ENCODE results near the gene IGFBP4. TPM values are rescaled to one million over a fixed set of nuclear protein-coding genes. Genes with fewer than 3 reads are reported as not detected.

Gene IGFBP4
- total and polyA plus RNA-seq, 9 donors = 105 to 325 (median 273) TPM

DNA sequence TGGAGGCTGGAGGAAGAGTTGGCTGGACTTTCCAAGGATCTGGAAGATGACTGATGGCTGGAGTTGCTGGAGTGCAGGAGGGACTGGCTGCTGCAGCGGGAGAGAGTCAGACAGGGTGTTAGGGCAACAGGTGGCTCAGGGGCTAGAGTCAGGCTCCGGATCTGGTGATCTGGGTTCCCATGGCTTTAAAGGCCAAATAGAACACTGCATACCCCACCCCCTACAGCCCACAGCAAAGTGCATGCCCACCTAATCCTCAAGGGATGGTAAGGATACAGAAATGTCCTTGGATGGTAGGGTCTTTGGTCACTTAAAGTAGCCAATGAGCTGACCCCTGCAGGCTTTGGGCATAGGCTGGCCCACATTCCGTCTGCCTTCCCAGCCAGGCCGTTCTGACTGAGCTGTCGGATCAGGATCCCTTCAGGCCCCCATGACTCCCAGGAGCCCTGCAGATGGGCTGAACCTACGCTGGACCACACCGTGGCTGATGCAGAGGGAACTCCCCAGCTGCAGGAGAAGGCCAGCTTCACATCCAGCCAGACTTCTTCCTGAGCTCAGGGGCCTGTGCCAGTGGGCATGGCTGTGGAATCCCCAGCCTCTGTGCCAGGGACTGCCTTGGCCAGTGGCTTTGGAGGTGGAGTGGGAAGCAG is 44.2 kb downstream of the IGFBP4 start:
- WGBS (ENCODE audit: insufficient coverage) = 48% methylated on average over 3 of the region's 7 CpGs
- H3K36me3 ChIP-seq (ENCODE audit: control insufficient read depth, insufficient read depth, low read length) = no peaks in the 10 kb centered on the region
- no peak overlapping the region for H3K4me3 ChIP-seq (ENCODE audit: low read length)
- peaks cover 10% of the 10 kb centered on the region for H3K27me3 ChIP-seq (ENCODE audit: control insufficient read depth, insufficient read depth, low read length)
- peaks cover 20% of the 10 kb centered on the region for H3K4me1 ChIP-seq (ENCODE audit: control insufficient read depth, insufficient read depth, low read length)
- no peak for DNase-seq
- no peak overlapping the region for H3K27ac ChIP-seq (ENCODE audit: low read length)
- H3K9me3 ChIP-seq (replicated peaks; ENCODE audit: control insufficient read depth, low read depth, low read length) = no peaks in the 10 kb centered on the region

DNA sequence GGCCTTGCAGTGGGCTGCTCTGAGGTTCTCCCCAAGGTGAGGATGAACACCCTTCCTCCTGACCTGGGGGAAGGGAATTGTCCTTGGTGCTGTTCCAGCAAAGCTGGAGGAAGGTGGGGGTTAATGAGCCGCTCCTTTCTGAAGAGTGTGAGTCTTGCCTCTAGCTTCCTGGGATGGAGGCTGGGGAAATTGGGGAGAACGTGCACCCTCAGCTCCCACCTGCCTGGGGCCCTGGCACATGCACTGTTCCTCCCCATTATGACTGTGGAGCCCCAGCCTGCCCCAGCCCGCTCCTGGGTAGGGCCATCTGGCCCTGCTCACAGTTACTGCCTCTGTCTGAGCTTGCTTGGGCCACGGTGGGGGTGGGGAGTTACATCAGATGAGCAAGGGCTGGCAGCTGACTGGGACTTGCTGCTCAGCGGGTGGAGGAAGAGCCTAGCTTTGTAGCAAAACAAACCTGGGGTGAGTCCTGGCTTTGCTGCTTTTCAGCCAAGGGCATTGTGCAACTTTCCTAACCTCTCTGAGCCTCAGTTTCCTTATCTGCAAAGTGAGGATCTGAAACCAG is 47.1 kb downstream of the IGFBP4 start:
- no peak for DNase-seq

DNA sequence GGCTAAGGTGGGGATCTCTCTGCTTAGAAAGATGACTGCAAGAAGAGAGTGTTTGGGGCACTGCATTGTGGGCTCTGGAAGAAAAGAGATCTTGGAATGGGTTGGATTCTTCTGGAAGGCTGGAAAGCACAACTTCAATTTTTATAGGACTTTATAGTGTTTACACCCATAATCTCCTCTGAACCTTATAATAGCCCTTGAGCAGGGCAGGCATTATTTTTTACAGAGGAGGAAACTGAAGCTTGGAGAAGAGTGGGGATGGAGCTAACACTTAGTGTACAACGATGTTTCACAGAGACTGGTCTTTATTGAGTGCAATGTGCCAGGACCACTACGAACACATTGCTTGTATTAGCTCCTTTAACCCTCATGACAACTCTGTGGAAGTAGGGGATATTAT is 47.7 kb downstream of the IGFBP4 start:
- Histone ChIP-seq H3K27ac (ENCODE audit: low read length) (no peak overlapping the region), H3K27me3 (ENCODE audit: control insufficient read depth, insufficient read depth, low read length) (peaks cover 6% of the 10 kb centered on the region), H3K4me3 (ENCODE audit: low read length) (no peak overlapping the region), H3K9me3 (replicated peaks; ENCODE audit: control insufficient read depth, low read depth, low read length) (no peaks in the 10 kb centered on the region), H3K4me1 (ENCODE audit: control insufficient read depth, insufficient read depth, low read length) (peaks cover 17% of the 10 kb centered on the region), H3K36me3 (ENCODE audit: control insufficient read depth, insufficient read depth, low read length) (no peaks in the 10 kb centered on the region)
- WGBS (ENCODE audit: insufficient coverage) = no CpG with 5 or more reads among the region's 2 CpGs
- DNase-seq = no peak

More for the DNA sequence above, 47.1 kb downstream of the IGFBP4 start:
- Histone ChIP-seq H3K27ac (ENCODE audit: low read length) (no peak overlapping the region), H3K4me1 (ENCODE audit: control insufficient read depth, insufficient read depth, low read length) (peaks cover 20% of the 10 kb centered on the region), H3K27me3 (ENCODE audit: control insufficient read depth, insufficient read depth, low read length) (peaks cover 10% of the 10 kb centered on the region), H3K9me3 (replicated peaks; ENCODE audit: control insufficient read depth, low read depth, low read length) (no peaks in the 10 kb centered on the region), H3K36me3 (ENCODE audit: control insufficient read depth, insufficient read depth, low read length) (no peaks in the 10 kb centered on the region), H3K4me3 (ENCODE audit: low read length) (no peak overlapping the region)
- 30% methylated on average over 4 of the region's 5 CpGs for WGBS (ENCODE audit: insufficient coverage)

DNA sequence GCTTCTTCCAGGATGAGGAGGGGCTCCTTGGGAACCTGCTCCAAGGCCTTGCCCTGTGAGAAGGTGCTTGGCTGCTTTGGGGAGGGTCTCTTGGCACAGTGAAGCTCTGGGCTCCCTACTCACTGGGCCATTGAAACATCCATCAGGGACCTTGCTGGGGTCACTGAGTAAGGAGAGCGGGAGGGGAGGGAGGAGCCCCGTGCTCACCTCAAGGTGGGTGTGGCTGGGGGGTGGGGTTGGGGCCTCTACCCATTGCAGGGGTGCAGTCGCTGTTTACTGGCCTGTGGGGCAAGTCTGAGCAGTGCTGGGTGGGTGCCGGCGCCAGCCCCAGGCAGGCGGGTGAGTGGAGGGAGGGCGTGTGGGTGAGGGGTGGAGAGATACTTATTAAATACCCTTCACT is 48.2 kb downstream of the IGFBP4 start:
- 65% methylated on average over 5 of the region's 7 CpGs for WGBS (ENCODE audit: insufficient coverage)
- Histone ChIP-seq H3K4me3 (ENCODE audit: low read length) (no peak overlapping the region), H3K36me3 (ENCODE audit: control insufficient read depth, insufficient read depth, low read length) (no peaks in the 10 kb centered on the region), H3K27me3 (ENCODE audit: control insufficient read depth, insufficient read depth, low read length) (peaks cover 1% of the 10 kb centered on the region), H3K27ac (ENCODE audit: low read length) (no peak overlapping the region), H3K4me1 (ENCODE audit: control insufficient read depth, insufficient read depth, low read length) (peaks cover 16% of the 10 kb centered on the region), H3K9me3 (replicated peaks; ENCODE audit: control insufficient read depth, low read depth, low read length) (no peaks in the 10 kb centered on the region)
- no peak for DNase-seq

DNA sequence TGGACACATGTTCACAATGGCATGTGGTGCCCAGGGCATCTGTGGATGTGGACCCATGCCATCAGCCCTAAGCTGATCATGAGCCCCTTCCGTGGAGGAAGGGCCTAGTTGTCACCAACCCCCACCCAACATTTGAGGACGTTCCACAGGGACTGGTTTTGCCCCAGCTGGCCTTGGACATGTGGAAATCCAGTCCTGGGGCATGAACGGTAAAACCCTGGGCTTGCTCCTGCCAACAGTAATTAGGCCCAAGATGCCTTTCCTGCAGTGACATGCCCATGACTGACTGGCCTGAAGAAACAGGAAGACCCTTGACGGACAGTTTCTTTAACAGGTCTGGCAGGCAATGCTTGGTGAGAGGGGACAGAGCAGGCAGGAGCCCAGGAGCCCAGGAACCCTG is 50.4 kb downstream of the IGFBP4 start:
- 65% methylated on average over 4 of the region's 4 CpGs for WGBS (ENCODE audit: insufficient coverage)
- Histone ChIP-seq H3K27ac (ENCODE audit: low read length) (no peak overlapping the region), H3K4me1 (ENCODE audit: control insufficient read depth, insufficient read depth, low read length) (peaks cover 8% of the 10 kb centered on the region), H3K36me3 (ENCODE audit: control insufficient read depth, insufficient read depth, low read length) (no peaks in the 10 kb centered on the region), H3K9me3 (replicated peaks; ENCODE audit: control insufficient read depth, low read depth, low read length) (no peaks in the 10 kb centered on the region), H3K4me3 (ENCODE audit: low read length) (no peak overlapping the region), H3K27me3 (ENCODE audit: control insufficient read depth, insufficient read depth, low read length) (no peaks in the 10 kb centered on the region)
- DNase-seq = no peak

DNA sequence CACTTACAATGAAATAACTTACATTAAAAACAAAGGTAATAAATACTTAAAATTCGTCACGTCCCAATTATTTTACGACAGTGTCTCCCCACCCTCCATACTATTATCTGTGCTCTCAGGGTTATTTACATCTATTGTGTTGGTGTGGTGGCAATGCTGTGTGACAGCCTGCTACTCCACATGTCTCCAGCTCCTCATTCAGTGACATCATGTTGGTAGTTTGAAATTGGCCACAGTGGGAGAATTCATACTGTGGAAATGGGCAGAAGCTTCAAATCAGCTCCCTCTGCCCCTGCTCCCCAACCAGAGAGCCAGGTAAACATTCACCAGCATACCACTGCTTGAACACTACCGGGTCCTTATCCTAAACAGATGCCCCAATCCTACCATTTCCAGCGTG is 51.9 kb downstream of the IGFBP4 start:
- Histone ChIP-seq H3K4me3 (ENCODE audit: low read length) (no peak overlapping the region), H3K27ac (ENCODE audit: low read length) (no peak overlapping the region), H3K4me1 (ENCODE audit: control insufficient read depth, insufficient read depth, low read length) (peaks cover 18% of the 10 kb centered on the region), H3K27me3 (ENCODE audit: control insufficient read depth, insufficient read depth, low read length) (no peaks in the 10 kb centered on the region), H3K36me3 (ENCODE audit: control insufficient read depth, insufficient read depth, low read length) (no peaks in the 10 kb centered on the region), H3K9me3 (replicated peaks; ENCODE audit: control insufficient read depth, low read depth, low read length) (no peaks in the 10 kb centered on the region)
- DNase-seq = no peak
- no CpG with 5 or more reads among the region's 5 CpGs for WGBS (ENCODE audit: insufficient coverage)

DNA sequence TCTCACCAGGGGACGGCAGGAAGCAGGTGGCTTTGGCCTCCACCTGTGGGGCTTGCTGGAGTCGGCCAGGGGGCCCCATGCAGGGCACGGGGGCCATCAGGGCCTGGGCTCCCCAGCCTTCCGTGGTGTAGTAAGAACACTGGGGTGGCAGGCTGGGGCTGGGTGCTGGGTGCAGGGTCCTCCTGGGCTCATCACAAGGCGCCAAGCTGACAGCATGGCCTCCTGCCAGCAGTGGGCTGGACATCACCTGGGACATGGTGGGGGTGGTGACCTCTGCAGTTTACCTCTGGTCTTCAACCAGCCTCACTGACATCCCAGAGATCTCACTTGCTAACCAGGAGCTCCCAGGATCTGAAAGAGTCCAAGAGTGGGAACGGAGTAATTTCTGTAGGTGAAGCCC is 52.9 kb downstream of the IGFBP4 start:
- no peak for DNase-seq
- H3K4me3 ChIP-seq (ENCODE audit: low read length) = no peak overlapping the region
- no peak overlapping the region for H3K27ac ChIP-seq (ENCODE audit: low read length)
- H3K27me3 ChIP-seq (ENCODE audit: control insufficient read depth, insufficient read depth, low read length) = no peaks in the 10 kb centered on the region
- 58% methylated on average over 5 of the region's 6 CpGs for WGBS (ENCODE audit: insufficient coverage)
- no peaks in the 10 kb centered on the region for H3K36me3 ChIP-seq (ENCODE audit: control insufficient read depth, insufficient read depth, low read length)
- peaks cover 16% of the 10 kb centered on the region for H3K4me1 ChIP-seq (ENCODE audit: control insufficient read depth, insufficient read depth, low read length)
- H3K9me3 ChIP-seq (replicated peaks; ENCODE audit: control insufficient read depth, low read depth, low read length) = no peaks in the 10 kb centered on the region

DNA sequence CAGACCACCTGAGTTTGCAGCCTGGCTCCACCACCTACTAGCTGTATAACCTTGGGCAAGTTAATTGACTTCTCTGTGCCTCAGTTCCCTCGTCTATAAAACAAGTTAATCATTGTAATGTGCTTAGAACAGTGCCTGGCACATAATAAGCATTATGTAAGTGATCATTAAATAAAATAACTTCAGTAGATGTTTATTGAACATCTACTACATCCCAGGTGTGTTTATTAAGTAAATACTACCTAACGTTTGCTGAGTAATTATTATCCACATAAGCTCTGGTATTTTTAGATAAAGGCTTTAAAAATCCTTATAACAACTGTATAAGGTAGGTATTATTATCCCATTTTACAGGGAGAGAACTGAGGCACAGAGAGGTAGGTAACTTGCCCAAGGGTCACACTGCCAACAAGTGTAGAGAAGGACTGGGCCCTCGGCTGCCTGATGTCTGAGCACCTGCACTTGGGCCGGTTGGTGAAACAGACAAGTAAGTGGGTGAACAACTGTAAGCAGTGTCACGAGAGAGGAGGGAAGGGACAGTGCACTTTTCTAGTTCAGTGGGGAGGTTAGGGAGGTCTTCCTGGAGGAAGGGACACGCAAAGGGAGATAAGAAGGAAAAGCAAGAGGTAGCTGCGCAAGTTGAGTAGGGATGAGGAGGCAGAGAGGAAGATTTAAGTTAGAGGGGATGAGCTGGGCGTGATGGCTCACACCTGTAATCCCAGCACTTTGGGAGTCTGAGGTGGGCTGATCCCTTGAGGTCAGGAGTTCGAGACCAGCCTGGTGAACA is 53.6 kb downstream of the IGFBP4 start:
- no peak for DNase-seq
- Histone ChIP-seq H3K27ac (ENCODE audit: low read length) (no peak overlapping the region), H3K27me3 (ENCODE audit: control insufficient read depth, insufficient read depth, low read length) (no peaks in the 10 kb centered on the region), H3K4me1 (ENCODE audit: control insufficient read depth, insufficient read depth, low read length) (peaks cover 16% of the 10 kb centered on the region), H3K4me3 (ENCODE audit: low read length) (no peak overlapping the region), H3K36me3 (ENCODE audit: control insufficient read depth, insufficient read depth, low read length) (no peaks in the 10 kb centered on the region), H3K9me3 (replicated peaks; ENCODE audit: control insufficient read depth, low read depth, low read length) (no peaks in the 10 kb centered on the region)
- 89% methylated on average over 4 of the region's 9 CpGs for WGBS (ENCODE audit: insufficient coverage)

DNA sequence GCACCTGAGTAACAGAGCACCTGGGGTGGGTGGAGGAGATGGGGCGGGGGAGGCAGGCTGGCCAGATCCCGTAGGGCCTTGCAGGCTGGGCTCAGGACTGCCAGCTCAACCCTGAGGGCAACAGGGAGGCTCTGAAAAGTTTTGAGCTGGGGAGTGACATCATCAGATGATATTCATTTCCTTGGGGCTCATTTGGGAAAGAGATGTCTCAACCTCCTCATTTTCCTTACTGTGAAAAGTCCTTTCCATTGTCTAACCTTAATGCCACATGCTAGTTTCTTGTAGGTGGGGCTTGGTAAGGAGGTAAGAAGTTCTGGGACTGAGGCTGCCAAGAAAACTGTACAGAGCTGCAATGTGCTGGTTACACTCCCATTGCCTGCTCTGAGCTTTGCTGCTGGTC is 54.4 kb downstream of the IGFBP4 start:
- no peak overlapping the region for H3K4me3 ChIP-seq (ENCODE audit: low read length)
- no peaks in the 10 kb centered on the region for H3K9me3 ChIP-seq (replicated peaks; ENCODE audit: control insufficient read depth, low read depth, low read length)
- no peak overlapping the region for H3K27ac ChIP-seq (ENCODE audit: low read length)
- H3K4me1 ChIP-seq (ENCODE audit: control insufficient read depth, insufficient read depth, low read length) = peaks cover 16% of the 10 kb centered on the region
- no peaks in the 10 kb centered on the region for H3K27me3 ChIP-seq (ENCODE audit: control insufficient read depth, insufficient read depth, low read length)
- DNase-seq = no peak
- WGBS (ENCODE audit: insufficient coverage) = 71% methylated on average over 2 of the region's 2 CpGs
- H3K36me3 ChIP-seq (ENCODE audit: control insufficient read depth, insufficient read depth, low read length) = no peaks in the 10 kb centered on the region

DNA sequence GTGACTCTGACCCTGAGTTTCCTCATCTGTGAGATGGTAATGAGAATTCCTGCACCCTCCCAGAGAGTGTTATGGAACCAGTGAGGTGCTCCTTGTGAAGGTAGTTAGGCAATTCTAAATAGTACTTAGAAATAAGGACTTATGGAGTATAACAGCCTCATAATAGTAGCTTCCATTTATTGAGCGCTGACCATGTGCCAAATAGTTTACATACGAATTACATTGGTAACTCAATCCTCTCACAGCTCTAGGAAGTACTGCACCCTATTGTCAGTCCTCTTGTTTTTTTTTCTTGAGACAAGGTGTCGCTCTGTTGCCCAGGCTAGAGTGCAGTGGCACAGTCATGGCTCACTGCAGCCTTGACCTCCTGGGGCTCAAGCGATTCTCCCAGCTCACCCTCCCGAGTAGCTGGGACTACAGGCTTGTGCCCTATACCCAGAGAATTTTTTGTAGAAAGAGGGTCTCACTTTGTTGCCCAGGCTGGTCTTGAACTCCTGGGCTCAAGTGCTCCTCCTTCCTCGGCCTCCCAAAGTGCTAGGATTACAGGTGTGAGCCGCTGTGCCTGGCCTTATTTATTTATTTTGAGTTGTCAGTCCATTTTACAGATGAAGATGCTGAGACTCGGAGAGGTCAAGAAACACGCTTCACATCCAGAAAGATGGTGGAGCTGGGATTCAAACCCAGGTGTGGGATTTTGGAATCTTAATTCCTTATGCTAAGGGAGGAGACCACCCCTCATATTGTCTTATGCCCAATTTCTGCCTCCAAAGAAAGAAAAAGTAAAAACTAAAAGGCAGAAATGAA is 55.2 kb downstream of the IGFBP4 start:
- 67% methylated on average over 4 of the region's 9 CpGs for WGBS (ENCODE audit: insufficient coverage)
- DNase-seq = no peak
- H3K4me3 ChIP-seq (ENCODE audit: low read length) = no peak overlapping the region
- H3K27ac ChIP-seq (ENCODE audit: low read length) = no peak overlapping the region
- H3K9me3 ChIP-seq (replicated peaks; ENCODE audit: control insufficient read depth, low read depth, low read length) = peaks cover 4% of the 10 kb centered on the region
- H3K27me3 ChIP-seq (ENCODE audit: control insufficient read depth, insufficient read depth, low read length) = no peaks in the 10 kb centered on the region
- no peaks in the 10 kb centered on the region for H3K36me3 ChIP-seq (ENCODE audit: control insufficient read depth, insufficient read depth, low read length)
- H3K4me1 ChIP-seq (ENCODE audit: control insufficient read depth, insufficient read depth, low read length) = peaks cover 16% of the 10 kb centered on the region

Data from muscle of leg (tissue), 11 donors.